ENCODE data around the gene DNAH2.
"Not testable (repeated sequence)": the region's sequence is repeated elsewhere in the genome, so short reads cannot be mapped to it uniquely, and the experiment has no call there.

Gene DNAH2

DNA sequence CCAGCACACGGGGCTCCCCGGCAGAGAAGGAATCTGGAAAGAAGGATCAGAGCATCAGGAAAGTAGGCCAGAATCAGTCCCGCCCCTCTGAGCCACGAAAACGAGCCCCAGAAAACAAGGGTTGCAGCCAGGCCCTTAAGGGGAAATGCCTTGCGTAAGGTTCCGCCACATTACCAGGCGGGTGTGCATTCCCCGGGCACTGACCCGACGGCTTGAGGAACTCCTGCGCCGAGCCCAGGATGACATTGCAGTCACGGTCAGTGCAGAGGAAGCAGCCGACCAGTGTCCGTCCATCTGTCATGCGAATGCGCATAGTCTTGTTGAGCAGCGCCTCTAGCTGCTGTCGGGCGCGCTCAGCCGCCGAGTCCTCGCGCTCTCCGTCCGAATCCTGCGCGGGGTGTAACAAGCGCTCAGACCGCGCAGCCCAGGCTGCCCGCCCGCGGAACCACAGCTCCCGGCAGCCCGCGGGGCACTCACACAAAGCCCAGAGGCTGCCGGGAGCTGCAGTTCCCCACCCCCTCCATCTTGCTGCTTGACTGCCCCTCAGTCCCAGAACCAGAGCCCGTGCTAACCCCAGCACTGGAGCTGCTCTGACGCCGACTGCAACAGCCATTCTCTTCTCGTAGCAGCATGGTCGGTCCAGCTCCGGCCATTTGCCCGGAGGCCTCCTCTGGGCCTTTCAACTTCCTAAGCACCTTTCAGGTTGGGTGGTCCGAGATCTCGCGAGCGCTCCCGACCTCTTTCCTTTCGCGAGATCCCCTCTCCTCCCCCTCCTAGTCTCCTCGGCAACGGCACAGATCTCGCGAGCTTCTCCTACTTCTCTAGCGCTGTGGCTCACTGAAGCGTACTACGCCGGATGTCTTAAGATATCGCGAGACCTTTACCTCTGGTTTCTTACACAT is 139.5 kb downstream of the DNAH2 start, which contains the start of gene NAA38:
Gene NAA38, minus strand, starts transcription at position 749 of the 902 bp plus-strand sequence. Its CDS starts 96 bp downstream, at position 653.
- Histone ChIP-seq H3K36me3 (ENCODE audit: insufficient read depth, low read length) (peaks cover 35% of the 10 kb centered on the region), H3K9ac (ENCODE audit: insufficient read length) (peak within 1 kb of the TSS; percentile 86)

DNA sequence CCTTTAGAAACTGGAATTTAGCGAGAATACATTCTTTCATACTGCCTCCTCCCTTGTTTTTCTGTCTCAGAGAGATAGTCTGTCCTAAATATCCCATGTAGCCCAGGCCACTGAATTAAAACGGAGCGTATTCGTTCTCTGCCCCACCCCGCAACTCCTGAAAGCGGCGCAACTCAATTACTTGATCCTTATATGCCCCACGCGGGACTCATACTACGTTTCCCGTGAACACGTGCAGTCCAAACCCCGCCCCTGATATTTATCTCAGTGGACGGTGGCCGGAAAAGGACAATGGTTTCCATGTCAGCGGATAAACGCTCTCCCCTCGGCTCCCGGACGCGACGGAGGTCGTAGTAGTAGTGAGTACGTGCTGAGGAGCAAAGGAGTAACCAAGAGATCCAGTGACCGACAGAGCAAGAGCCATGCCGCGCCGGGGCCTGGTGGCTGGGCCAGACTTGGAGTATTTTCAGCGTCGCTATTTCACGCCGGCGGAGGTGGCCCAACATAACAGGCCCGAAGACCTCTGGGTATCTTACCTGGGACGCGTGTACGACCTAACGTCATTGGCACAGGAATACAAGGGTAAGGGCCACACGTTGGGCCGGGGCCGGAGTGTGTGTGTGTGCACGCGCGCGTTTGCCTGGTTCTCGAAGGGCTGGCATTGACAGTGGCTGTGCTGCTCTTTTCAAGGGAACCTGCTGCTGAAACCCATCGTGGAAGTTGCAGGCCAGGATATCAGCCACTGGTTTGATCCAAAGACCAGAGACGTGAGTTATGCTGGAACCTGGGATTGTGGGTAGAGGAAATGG is 140.4 kb downstream of the DNAH2 start, which contains the start of gene CYB5D1:
Gene CYB5D1, plus strand, starts transcription at position 291 of the 809 bp plus-strand sequence. Its CDS starts 132 bp downstream, at position 423.
- peak within 1 kb of the TSS; percentile 81 for H3K4me3 ChIP-seq
- peak within 1 kb of the TSS; percentile 86 for H3K9ac ChIP-seq (ENCODE audit: insufficient read length)
- no peak for DNase-seq (ENCODE audit: low read depth, low spot score)
- no peaks in the 10 kb centered on the region for H3K9me3 ChIP-seq (ENCODE audit: low read depth, low read length)
- peak within 1 kb of the TSS; percentile 92 for H3K27ac ChIP-seq
- TF ChIP-seq EZH2 (IDR thresholded peaks at IDR 0.05) (no peak), FOXP2 (optimal IDR thresholded peaks at IDR 0.05; ENCODE audit: control extremely low read depth, extremely low read length, insufficient read depth) (no peak), POLR2AphosphoS5 (IDR thresholded peaks at IDR 0.05; ENCODE audit: borderline replicate concordance, low read depth, low read length) (no peak; the same call in 1 of the 2 replicates)
- peaks cover 27% of the 10 kb centered on the region for H3K36me3 ChIP-seq (ENCODE audit: insufficient read depth, low read length)

More for the DNA sequence above, 139.5 kb downstream of the DNAH2 start, which contains the start of gene NAA38:
- peak; percentile 97 for DNase-seq (ENCODE audit: low read depth, low spot score)
- Histone ChIP-seq H3K4me3 (peak within 1 kb of the TSS; percentile 81), H3K9me3 (ENCODE audit: low read depth, low read length) (no peaks in the 10 kb centered on the region), H3K27ac (peak within 1 kb of the TSS; percentile 92)
- no peak for TF ChIP-seq FOXP2 (optimal IDR thresholded peaks at IDR 0.05; ENCODE audit: control extremely low read depth, extremely low read length, insufficient read depth)
- no peak for TF ChIP-seq EZH2 (IDR thresholded peaks at IDR 0.05)
- peak; percentile 61 for TF ChIP-seq POLR2AphosphoS5 (IDR thresholded peaks at IDR 0.05; ENCODE audit: borderline replicate concordance, low read depth, low read length)

DNA sequence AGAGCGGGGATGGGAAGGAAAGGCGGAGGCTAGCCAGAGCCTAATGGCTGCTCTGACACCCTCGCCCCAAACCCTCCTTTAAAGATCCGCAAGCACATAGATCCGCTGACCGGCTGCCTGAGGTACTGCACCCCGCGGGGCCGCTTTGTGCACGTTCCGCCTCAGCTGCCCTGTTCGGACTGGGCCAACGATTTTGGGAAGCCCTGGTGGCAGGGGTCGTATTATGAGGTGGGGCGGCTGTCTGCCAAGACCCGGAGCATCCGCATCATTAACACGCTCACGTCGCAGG is 140.9 kb downstream of the DNAH2 start:
- TF ChIP-seq POLR2AphosphoS5 (IDR thresholded peaks at IDR 0.05; ENCODE audit: borderline replicate concordance, low read depth, low read length) (no peak), FOXP2 (optimal IDR thresholded peaks at IDR 0.05; ENCODE audit: control extremely low read depth, extremely low read length, insufficient read depth) (no peak), EZH2 (IDR thresholded peaks at IDR 0.05) (no peak)
- peak overlapping the region; percentile 86 for H3K9ac ChIP-seq (ENCODE audit: insufficient read length)
- DNase-seq (ENCODE audit: low read depth, low spot score), result no peak
- peaks cover 24% of the 10 kb centered on the region for H3K36me3 ChIP-seq (ENCODE audit: insufficient read depth, low read length)
- H3K27ac ChIP-seq, result no peak overlapping the region; the same call in 1 of the 2 replicates
- no peaks in the 10 kb centered on the region for H3K9me3 ChIP-seq (ENCODE audit: low read depth, low read length)
- peak overlapping the region; percentile 81 for H3K4me3 ChIP-seq

DNA sequence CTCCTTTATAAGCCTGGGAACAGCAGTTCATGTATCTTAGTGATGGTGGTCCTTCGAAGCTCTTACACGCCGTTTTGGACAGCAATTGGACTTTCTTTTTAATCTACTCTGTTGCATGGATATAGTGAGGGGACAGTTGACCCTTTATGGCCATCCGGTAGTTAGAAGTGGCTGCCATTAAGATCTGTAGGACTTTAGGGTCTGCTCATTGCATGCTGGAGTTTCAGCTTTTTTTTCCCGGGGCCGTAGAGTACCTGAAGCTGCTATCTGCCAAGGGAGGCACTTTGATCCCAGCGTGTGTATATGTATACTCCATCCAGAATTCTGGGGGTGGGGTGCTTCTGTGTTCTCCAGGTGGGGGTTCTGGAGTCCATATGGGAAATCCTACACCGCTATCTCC is 141.5 kb downstream of the DNAH2 start:
- DNase-seq (ENCODE audit: low read depth, low spot score), result no peak
- H3K4me3 ChIP-seq, result peak overlapping the region; percentile 81
- H3K9ac ChIP-seq (ENCODE audit: insufficient read length), result peak overlapping the region; percentile 86
- H3K36me3 ChIP-seq (ENCODE audit: insufficient read depth, low read length), result peaks cover 18% of the 10 kb centered on the region
- TF ChIP-seq POLR2AphosphoS5 (IDR thresholded peaks at IDR 0.05; ENCODE audit: borderline replicate concordance, low read depth, low read length) (no peak), EZH2 (IDR thresholded peaks at IDR 0.05) (no peak), FOXP2 (optimal IDR thresholded peaks at IDR 0.05; ENCODE audit: control extremely low read depth, extremely low read length, insufficient read depth) (no peak)
- no peaks in the 10 kb centered on the region for H3K9me3 ChIP-seq (ENCODE audit: low read depth, low read length)
- H3K27ac ChIP-seq, result no peak overlapping the region

DNA sequence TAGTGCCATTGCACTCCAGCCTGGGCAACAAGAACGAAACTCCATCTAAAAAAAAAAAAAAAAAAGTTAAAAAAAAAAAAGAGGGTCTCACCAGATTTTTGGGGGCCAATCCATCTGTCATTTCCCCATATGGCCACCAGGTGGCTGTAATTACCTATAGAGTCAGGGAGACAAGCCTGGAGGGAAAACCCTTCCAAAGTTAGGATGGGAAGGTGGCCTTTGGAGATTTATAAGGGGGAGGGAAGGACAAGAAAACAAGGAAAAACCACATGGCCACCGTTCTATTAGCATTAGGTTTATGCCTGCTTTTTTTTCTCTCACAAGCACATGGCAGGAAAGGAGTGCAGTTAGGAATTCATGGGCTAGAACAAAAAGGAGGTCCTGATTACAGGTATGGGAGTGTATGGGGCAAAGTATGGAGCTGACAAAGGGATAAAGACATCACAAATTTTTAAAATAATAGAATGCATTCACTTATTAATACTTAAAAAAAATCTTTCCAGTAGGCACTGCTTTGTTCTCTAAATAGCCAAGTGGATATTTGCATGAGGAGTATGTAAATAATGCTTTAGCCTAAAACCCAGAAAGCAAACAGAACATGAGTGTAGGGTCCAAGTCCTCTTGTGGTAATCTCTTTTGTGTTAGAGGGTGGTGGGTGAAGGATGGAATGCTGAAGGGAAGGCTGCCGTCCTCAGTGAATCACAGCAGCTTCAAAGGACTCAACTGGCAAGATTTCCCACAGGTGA is 145.3 kb downstream of the DNAH2 start:
- TF ChIP-seq EZH2 (IDR thresholded peaks at IDR 0.05) (no peak), FOXP2 (optimal IDR thresholded peaks at IDR 0.05; ENCODE audit: control extremely low read depth, extremely low read length, insufficient read depth) (no peak), POLR2AphosphoS5 (IDR thresholded peaks at IDR 0.05; ENCODE audit: borderline replicate concordance, low read depth, low read length) (no peak)
- DNase-seq (ENCODE audit: low read depth, low spot score), result no peak
- Histone ChIP-seq H3K27ac (no peak overlapping the region), H3K4me3 (no peak overlapping the region), H3K9me3 (ENCODE audit: low read depth, low read length) (no peaks in the 10 kb centered on the region), H3K9ac (ENCODE audit: insufficient read length) (no peak overlapping the region), H3K36me3 (ENCODE audit: insufficient read depth, low read length) (peaks cover 13% of the 10 kb centered on the region)

DNA sequence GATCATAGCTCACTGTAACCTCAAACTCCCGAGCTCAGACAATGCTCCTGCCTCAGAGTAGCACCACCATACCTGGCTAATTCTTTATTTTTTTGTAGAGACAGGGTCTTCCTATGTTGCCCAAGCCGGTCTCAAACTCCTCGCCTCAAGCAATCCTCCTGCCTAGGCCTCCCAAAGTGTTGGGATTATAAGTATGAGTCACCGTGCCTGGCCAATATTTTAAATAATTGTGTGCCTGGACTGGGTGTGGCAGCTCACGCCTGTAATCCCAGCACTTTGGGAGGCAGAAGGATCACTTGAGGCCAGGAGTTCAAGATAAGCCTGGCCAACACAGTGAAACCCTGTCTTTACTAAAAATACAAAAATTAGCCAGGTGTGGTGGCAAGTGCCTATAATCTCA is 146.8 kb downstream of the DNAH2 start:
- DNase-seq (ENCODE audit: low read depth, low spot score); H3K27ac ChIP-seq; H3K9me3 ChIP-seq (ENCODE audit: low read depth, low read length); H3K9ac ChIP-seq (ENCODE audit: insufficient read length); H3K36me3 ChIP-seq (ENCODE audit: insufficient read depth, low read length); H3K4me3 ChIP-seq: not testable (repeated sequence)

DNA sequence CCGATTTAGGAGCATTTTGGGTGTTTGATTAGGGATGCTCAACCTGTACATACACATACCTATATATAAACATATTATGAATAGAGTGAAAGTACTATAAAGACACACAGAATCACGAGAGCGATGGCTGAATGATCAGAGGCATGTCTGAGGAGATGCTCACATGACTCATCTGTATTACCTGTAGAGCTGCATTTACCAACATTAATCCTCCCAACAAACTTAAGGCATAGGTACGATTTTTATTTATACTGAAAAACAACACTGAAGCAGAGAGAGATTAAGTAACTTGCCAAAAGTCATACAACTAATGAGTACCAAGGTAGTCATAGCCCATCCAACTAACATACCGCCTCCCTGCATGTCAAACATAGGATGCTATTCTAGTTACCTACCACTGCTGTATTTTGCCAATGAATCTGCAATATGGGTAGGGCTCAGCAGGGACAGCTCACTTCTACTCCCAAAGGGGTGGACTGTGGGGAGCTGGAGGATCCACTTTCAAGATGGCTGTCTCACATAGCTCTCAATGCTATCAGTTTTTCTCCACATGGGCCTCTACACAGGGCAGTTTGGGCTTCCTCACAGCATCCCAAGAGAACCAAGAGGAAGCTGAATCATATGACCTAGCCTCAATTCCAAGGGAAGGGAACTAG is 147.6 kb downstream of the DNAH2 start:
- H3K9ac ChIP-seq (ENCODE audit: insufficient read length), result no peak overlapping the region
- no peak overlapping the region for H3K4me3 ChIP-seq
- H3K36me3 ChIP-seq (ENCODE audit: insufficient read depth, low read length), result peaks cover 10% of the 10 kb centered on the region; the same call in 1 of the 2 replicates
- H3K27ac ChIP-seq, result no peak overlapping the region
- DNase-seq (ENCODE audit: low read depth, low spot score), result no peak
- no peaks in the 10 kb centered on the region for H3K9me3 ChIP-seq (ENCODE audit: low read depth, low read length)
- no peak for TF ChIP-seq FOXP2 (optimal IDR thresholded peaks at IDR 0.05; ENCODE audit: control extremely low read depth, extremely low read length, insufficient read depth)
- no peak for TF ChIP-seq POLR2AphosphoS5 (IDR thresholded peaks at IDR 0.05; ENCODE audit: borderline replicate concordance, low read depth, low read length)
- TF ChIP-seq EZH2 (IDR thresholded peaks at IDR 0.05), result no peak

All from SK-N-MC (cell line).